ENCODE measurements around the gene TMEM19.

TMEM19 gene

DNA sequence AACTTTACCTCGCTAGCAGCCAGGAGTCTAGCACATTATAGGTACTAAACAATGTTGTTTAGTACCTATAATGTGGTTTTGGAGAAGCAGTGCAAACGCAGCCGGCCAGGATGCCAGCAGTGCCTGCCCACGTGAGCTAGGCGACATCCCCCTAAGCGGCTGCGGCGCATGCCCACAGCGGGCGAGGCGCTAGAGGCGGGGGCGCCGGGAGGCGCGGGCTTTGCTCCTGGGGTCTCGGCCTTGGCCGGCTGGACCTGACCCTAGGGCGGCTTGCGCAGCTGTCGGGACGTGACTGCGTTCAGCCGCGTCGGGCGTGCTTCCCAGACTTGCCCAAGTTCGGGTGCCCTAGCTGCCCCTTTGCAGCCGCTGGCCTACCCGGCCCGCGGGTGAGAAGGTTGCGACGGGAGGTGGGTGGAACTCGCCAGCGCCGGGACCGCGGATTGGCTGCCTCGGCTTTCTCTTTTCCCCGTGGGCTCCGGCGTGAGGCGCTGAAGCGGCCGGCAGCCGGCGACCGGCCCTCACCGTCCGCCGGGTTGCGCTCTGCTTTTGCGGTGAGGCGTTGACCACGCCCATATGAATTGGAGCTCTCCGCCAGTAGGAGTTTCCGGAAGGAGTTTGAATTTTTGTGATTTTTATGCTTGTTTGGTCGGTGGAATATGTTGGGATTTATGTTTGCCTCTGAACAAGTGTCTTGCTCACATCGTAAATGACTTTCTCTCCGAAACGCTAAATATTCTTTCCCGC lies at the start of gene TMEM19:
Gene TMEM19, plus strand, starts transcription at position 169 of the 744 bp plus-strand sequence. CDS start 599 bp downstream, outside the sequence.
- peak; percentile 58 for DNase-seq (ENCODE audit: low read depth, low spot score)

DNA sequence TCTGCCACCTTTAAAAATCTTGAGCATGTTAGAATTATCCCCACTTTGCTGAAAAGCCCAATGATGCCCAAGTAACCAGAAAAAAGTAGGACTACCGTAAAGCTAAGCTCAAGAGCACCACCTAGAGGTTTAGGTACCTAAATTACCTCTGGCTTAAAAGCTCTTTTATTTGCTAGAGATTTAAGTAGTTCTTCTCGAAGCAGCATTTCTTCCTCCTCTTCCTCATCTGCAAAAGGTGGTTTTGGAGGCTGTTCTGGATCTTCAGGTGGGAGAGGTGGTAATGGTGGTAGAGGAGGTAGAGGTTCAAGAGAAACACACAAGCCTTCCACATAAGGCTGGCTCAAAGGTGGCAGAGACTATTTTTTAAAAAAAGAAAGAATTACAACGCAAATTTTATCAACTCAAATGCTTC lies 49.2 kb upstream of the TMEM19 start:
- DNase-seq (ENCODE audit: low read depth, low spot score): peak; percentile 11

DNA sequence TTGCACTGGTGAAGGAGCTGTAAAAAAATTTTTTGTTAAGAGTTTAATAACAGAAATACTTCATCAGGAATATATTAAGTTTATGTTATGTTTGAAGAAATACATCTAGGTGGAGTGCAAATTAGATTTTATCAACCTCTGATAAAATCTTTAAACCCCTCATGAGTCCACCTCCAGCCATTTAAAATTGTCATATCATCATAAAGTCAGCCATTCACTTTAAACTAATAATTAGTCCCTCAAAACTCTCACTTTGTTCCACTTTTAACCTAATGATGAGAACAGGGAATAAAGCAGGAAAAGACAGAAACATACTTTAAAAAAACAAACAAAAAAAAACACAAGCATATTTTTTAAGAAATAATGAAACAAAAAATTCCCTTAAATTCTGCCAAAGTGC lies 47.4 kb upstream of the TMEM19 start:
- no peak for DNase-seq (ENCODE audit: low read depth, low spot score)

GRCh38 chr12:71639341-71639760 lies 46.5 kb upstream of the TMEM19 start:
- no peak for DNase-seq (ENCODE audit: low read depth, low spot score)

DNA sequence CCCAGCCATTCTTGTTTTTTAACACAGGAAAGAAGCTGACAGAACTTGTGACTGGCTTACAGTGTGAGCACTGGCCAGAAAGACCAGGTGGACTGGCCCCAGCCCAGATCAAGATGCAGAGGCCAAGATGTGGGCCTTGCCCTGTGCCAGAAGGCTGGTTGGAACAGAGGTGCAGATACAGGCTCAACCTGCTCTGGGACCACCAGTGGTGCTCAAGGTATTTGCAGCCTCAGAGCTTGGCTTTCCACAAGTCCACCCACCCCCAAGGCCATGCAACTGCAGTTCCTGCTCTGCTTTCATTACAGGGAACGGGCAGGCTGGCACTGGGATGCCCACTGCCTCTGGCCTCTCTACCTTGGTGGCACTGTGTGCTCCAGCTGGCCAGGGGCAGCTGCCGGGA lies 45.6 kb upstream of the TMEM19 start:
- no peak for DNase-seq (ENCODE audit: low read depth, low spot score)

DNA sequence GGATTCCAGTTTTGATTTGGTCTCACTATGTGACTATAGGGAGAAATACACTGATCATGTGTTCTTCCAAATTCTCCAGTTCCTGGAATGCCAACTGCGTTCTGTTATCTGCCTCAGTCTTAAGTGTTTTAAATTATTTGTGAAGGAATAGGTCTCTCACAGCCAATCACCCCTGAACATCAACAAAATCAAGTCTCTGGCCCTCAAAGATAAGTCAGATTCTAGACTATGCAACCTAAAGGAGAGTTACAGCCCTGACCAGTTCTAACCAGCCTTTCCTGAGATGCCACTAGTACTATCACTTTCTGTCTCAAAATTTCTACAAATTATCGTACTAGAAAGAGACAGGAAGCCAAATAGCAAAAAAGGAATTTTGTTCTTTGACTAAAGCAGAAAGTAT lies 44.5 kb upstream of the TMEM19 start:
- no peak for DNase-seq (ENCODE audit: low read depth, low spot score)

- no peak for DNase-seq (ENCODE audit: low read depth, low spot score)
These were observed 43.6 kb upstream of the TMEM19 start for GRCh38 chr12:71642264-71642663.

DNA sequence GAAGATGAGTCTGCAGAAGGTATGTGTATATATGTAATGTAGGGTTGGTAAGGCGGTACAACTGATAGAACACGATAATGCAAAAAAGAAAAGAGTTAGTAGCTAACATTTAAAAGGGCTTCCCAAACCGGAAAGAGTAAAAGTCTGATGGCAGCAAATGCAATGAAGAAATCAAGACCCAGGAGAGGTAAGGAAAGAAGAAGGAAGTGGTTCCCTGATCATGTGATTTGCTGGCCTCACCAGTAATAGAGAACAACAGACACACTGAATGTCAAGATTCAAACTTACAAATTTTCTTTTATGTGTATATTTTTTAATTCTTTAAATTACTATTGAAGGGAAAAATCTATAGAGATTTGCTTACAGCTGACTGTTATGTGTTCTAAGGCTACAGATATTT lies 40.6 kb upstream of the TMEM19 start:
- DNase-seq (ENCODE audit: low read depth, low spot score): no peak

DNA sequence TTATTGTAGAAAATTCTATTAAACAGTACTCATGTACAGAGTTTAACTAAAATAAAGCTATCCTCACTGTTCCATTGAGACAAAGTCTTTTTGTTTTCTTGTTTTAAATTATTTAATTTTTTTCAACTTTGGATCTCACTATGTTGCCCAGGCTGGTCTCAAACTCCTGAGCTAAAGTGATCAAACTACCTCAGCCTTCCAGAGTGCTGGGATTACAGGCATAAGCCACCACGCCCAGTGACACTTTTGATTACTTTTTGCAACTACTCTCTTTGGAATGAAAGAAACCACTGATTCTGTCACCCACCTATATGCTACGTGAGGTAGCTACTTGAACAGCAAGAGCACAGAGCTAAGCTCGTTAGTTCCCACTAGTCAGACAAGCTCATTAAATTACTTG lies 39.4 kb upstream of the TMEM19 start:
- DNase-seq (ENCODE audit: low read depth, low spot score): no peak

GRCh38 chr12:71648537-71648936 lies 37.3 kb upstream of the TMEM19 start:
- no peak for DNase-seq (ENCODE audit: low read depth, low spot score)

- no peak for DNase-seq (ENCODE audit: low read depth, low spot score)
These were observed 36.5 kb upstream of the TMEM19 start for GRCh38 chr12:71649401-71649800.

DNA sequence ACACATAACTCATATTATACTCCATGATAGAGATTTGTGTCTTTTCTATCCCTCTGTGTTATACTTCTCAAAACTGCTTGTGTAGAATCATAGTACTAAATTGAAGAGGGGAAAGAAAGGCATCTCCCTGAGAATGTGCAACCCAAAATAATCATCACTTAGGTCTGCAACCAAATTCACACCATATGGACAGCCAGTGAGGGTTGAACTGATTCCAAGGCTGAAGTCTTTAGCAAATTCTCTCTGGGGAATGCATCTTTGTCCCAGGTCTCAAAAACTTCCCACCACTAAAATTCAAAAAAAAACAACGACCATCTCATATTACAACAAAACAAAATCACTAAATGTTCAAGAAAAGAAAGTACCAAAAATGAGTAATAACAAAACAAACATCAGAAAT lies 33.2 kb upstream of the TMEM19 start:
- no peak for DNase-seq (ENCODE audit: low read depth, low spot score)

DNA sequence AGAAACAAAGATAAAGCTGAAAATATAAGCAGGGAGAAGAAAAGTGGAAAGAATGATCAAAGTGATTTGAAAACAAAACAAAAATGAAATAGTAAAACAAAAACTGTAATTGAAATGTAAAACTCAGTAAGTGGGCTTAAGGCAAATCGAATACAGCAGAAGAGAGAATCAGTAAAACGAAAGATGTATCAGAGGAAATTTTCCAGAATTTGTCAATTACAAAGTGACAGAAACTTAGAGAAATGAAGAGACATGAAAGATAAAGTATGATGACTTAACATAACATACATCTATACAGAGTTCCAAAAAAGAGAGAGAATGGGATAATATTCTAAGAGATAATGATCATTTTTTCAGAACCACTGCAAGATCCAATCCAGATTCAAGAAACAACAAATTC lies 32.7 kb upstream of the TMEM19 start:
- no peak for DNase-seq (ENCODE audit: low read depth, low spot score)

- DNase-seq (ENCODE audit: low read depth, low spot score): no peak
These were observed 31.7 kb upstream of the TMEM19 start for GRCh38 chr12:71654200-71654599.

- no peak for DNase-seq (ENCODE audit: low read depth, low spot score)
These were observed 30.4 kb upstream of the TMEM19 start for GRCh38 chr12:71655495-71655894.

- no peak for DNase-seq (ENCODE audit: low read depth, low spot score)
These were observed 30.0 kb upstream of the TMEM19 start for GRCh38 chr12:71655907-71656306.

DNA sequence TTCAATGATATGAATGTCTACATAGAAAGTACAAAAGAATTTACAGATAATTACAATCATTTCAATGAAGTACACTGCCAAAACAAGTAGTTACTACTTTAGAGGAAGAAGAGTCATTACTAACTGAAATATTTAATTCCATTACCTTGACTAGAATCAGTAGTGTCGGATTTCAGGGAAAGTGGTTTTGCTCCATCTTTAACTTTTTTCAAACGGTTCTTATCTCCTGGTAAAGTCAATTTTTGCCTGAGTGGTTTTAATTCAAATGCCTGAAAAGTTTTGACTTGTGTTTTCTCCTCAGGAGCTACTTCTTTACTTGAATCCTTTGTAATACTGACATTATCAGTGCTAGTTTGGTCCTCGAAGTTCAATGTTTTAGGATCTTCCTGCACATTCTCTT lies 29.1 kb upstream of the TMEM19 start:
- no peak for DNase-seq (ENCODE audit: low read depth, low spot score)

DNA sequence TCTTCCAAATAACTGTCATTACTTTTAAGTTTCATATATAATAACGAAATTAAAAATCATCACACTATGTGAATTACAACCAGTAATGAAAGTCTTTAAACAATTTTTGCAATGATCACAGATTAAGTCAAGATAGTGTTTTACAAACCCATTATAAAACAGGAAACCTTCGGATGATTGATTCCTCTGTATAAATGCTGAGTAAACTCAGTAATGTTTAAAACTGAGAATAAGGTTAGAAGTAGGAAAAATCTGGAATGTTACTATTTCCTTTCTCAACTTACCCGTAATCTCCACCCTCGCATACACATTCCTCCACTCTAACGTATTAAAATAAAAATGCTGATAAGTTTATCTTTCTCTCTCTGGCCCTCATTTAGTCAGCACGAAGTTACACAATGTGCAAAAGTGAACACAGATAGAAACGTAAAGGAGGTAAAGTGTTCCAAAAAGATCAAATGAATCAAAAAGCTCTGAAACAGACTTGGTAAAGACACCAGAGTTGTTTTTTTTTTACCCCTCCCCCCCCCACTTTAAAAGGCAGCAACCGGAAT lies 23.8 kb upstream of the TMEM19 start:
- no peak for DNase-seq (ENCODE audit: low read depth, low spot score)

GRCh38 chr12:71662849-71663560 lies 22.9 kb upstream of the TMEM19 start:
- DNase-seq (ENCODE audit: low read depth, low spot score): no peak

GRCh38 chr12:71663561-71664410 lies 22.1 kb upstream of the TMEM19 start, which contains the start of the genes THAP2 and ZFC3H1:
Gene THAP2 (plus strand): TSS chr12:71664301. CDS start chr12:71664510, 209 bp downstream.
Gene ZFC3H1 (minus strand): TSS chr12:71663848. CDS start chr12:71663610, 238 bp downstream.
- peak; percentile 98 for DNase-seq (ENCODE audit: low read depth, low spot score)

DNA sequence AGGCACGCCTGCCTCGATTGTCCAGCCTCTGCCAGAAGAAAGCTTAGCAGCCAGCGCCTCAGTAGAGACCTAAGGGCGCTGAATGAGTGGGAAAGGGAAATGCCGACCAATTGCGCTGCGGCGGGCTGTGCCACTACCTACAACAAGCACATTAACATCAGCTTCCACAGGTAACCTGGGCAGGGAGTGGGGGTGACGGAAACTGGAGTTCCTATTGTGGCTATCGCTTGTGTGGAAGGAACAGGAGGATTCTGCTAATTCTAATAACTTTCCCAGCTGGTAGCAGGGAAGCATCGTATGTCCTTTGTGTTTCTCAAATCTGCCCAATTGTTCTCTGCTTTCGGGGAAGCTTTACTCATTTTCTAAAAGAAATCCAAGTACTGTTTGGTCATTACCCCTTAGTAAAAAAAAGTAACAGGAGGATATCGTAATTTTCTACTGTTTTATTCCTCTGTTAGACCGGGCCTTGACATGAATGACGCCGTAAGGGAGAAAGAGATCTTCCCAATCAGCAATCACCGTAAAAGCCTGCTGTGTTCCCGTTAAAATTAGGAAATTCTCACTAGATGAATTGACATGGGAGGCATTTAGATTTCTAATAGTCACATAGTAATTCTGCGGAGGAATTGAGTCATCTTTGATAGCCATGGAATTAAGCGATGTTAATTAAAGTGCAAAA lies 21.3 kb upstream of the TMEM19 start:
- DNase-seq (ENCODE audit: low read depth, low spot score): no peak

Data from brain pericyte (primary cell).